ENCODE measurements around the gene NECTIN4. TPM values are rescaled to one million over a fixed set of nuclear protein-coding genes. Genes with fewer than 3 reads are reported as not detected.

Gene NECTIN4
- polyA plus RNA-seq, 1 of the 3 experiments (the other 2 are of a cell fraction) = 0.59 TPM

GRCh38 chr1:161085165-161085564, 4.2 kb downstream of the NECTIN4 start:
- TF ChIP-seq EP300 (IDR thresholded peaks at IDR 0.05; ENCODE audit: borderline replicate concordance in 1 of 2, low read depth in 1 of 2, low read length in 1 of 2) (no peak), YY1 (IDR thresholded peaks at IDR 0.05; ENCODE audit: low read depth) (no peak), POLR2AphosphoS5 (IDR thresholded peaks at IDR 0.05; ENCODE audit: low read depth, low read length) (no peak), NFIC (IDR thresholded peaks at IDR 0.05; ENCODE audit: borderline replicate concordance) (no peak), RAD21 (IDR thresholded peaks at IDR 0.05; ENCODE audit: low read length) (no peak), TEAD4 (IDR thresholded peaks at IDR 0.05; ENCODE audit: borderline replicate concordance, insufficient read depth) (no peak), SIN3A (IDR thresholded peaks at IDR 0.05; ENCODE audit: borderline replicate concordance, low read depth, low read length) (no peak), USF2 (IDR thresholded peaks at IDR 0.05; ENCODE audit: borderline replicate concordance, low read depth, low read length) (no peak), PBX3 (IDR thresholded peaks at IDR 0.05) (no peak), TCF12 (IDR thresholded peaks at IDR 0.05) (no peak)
- H3K4me1 ChIP-seq (ENCODE audit: control insufficient read depth in 1 of 2, insufficient read depth in 2 of 2, low read depth in 1 of 2, low read length in 1 of 2) = peaks cover 8 to 13% of the 10 kb centered on the region in 2 experiments; a peak in 2 of 4 replicates
- H4K20me1 ChIP-seq (ENCODE audit: insufficient read depth) = no peaks in the 10 kb centered on the region
- H3K27ac ChIP-seq (ENCODE audit: low read depth in 2 of 2, low read length in 1 of 2) = no peak overlapping the region
- H3K27me3 ChIP-seq (ENCODE audit: insufficient read depth) = no peaks in the 10 kb centered on the region
- no peaks in the 10 kb centered on the region for H3K9me3 ChIP-seq
- CTCF ChIA-PET = interaction anchor here (0.7 to 22.7 kb wide), 3 partner anchors 11 to 14 kb away, joined by 3 to 198 read pairs (median 3); partner anchors contain the start of gene KLHDC9
- H3K4me3 ChIP-seq (ENCODE audit: low read depth in 2 of 2, low read length in 1 of 2) = no peak overlapping the region
- H3K9ac ChIP-seq = no peak overlapping the region
- H3K36me3 ChIP-seq (replicated peaks in 1 of 2; ENCODE audit: control insufficient read depth in 1 of 2, insufficient read depth in 2 of 2, low read length in 1 of 2) = no peaks in the 10 kb centered on the region
- no peak for DNase-seq
- H3K4me2 ChIP-seq = peak overlapping the region; percentile 19; the same call in 1 of the 2 replicates
- 54% methylated on average over 2 of the region's 2 CpGs for WGBS (ENCODE audit: low lambda C conversion rate)
- H3K79me2 ChIP-seq (ENCODE audit: insufficient read depth) = no peaks in the 10 kb centered on the region
- POLR2A ChIA-PET = no interaction called here
- H3K9me2 ChIP-seq = no peaks in the 10 kb centered on the region
- 0 out of 2 replicates have a peak overlapping the region, but pooled peaks have one; percentile 47 for H2AFZ ChIP-seq (ENCODE audit: low read depth)
- H3F3A ChIP-seq (replicated peaks; ENCODE audit: insufficient read depth) = no peaks in the 10 kb centered on the region

- Histone ChIP-seq H3F3A (replicated peaks; ENCODE audit: insufficient read depth) (no peaks in the 10 kb centered on the region), H3K79me2 (ENCODE audit: insufficient read depth) (no peaks in the 10 kb centered on the region), H3K9ac (no peak overlapping the region), H3K4me1 (ENCODE audit: control insufficient read depth in 1 of 2, insufficient read depth in 2 of 2, low read depth in 1 of 2, low read length in 1 of 2) (peaks cover 8 to 13% of the 10 kb centered on the region in 2 experiments; a peak in 2 of 4 replicates), H3K27ac (ENCODE audit: low read depth in 2 of 2, low read length in 1 of 2) (no peak overlapping the region), H3K9me2 (no peaks in the 10 kb centered on the region), H4K20me1 (ENCODE audit: insufficient read depth) (no peaks in the 10 kb centered on the region), H3K4me2 (peak overlapping the region; percentile 19; the same call in 1 of the 2 replicates), H3K4me3 (ENCODE audit: low read depth in 2 of 2, low read length in 1 of 2) (no peak overlapping the region), H3K27me3 (ENCODE audit: insufficient read depth) (no peaks in the 10 kb centered on the region), H2AFZ (ENCODE audit: low read depth) (0 out of 2 replicates have a peak overlapping the region, but pooled peaks have one; percentile 47), H3K9me3 (no peaks in the 10 kb centered on the region), H3K36me3 (replicated peaks in 1 of 2; ENCODE audit: control insufficient read depth in 1 of 2, insufficient read depth in 2 of 2, low read length in 1 of 2) (no peaks in the 10 kb centered on the region)
- TF ChIP-seq NFIC (IDR thresholded peaks at IDR 0.05; ENCODE audit: borderline replicate concordance) = no peak
- TF ChIP-seq CHD2 (IDR thresholded peaks at IDR 0.05; ENCODE audit: low read length, partially characterized antibody) = no peak
- no peak for TF ChIP-seq EZH2phosphoT487 (IDR thresholded peaks at IDR 0.05; ENCODE audit: borderline replicate concordance, low read depth)
- TF ChIP-seq USF1 (IDR thresholded peaks at IDR 0.05; ENCODE audit: borderline replicate concordance, low read depth) = no peak
- no peak for TF ChIP-seq MAX (IDR thresholded peaks at IDR 0.05; ENCODE audit: low read depth)
- no peak for TF ChIP-seq GABPA (IDR thresholded peaks at IDR 0.05; ENCODE audit: low read depth)
- no peak for TF ChIP-seq RFX5 (IDR thresholded peaks at IDR 0.05; ENCODE audit: low read length)
- TF ChIP-seq ZBTB33 (IDR thresholded peaks at IDR 0.05; ENCODE audit: borderline replicate concordance, low read depth) = no peak
- no peak for TF ChIP-seq SMC3 (IDR thresholded peaks at IDR 0.05; ENCODE audit: low read depth, low read length)
- no peak for TF ChIP-seq FOXM1 (IDR thresholded peaks at IDR 0.05; ENCODE audit: low read depth)
- DNase-seq = no peak
- 80% methylated on average over 1 of the region's 1 CpG for WGBS (ENCODE audit: low lambda C conversion rate)
- ChIA-PET CTCF (interaction anchor here (0.7 to 22.7 kb wide), 3 partner anchors 10 to 13 kb away, joined by 3 to 198 read pairs (median 3); partner anchors contain the start of gene KLHDC9), POLR2A (no interaction called here)
Measured at GRCh38 chr1:161084597-161084988, 4.8 kb downstream of the NECTIN4 start.

Data from SK-N-SH (cell line).